Ishikawa (cell line): ENCODE results near the gene HCN4.

Source experiments
- CEBPB ChIP-seq: IDR thresholded peaks from 2 replicates; pipeline ENCODE4 v1.6.1; 2012
- CREB1 ChIP-seq: IDR thresholded peaks from 2 replicates; pipeline ENCODE4 v1.6.1; 2012; ENCODE audit warnings: low read depth
- EGR1 ChIP-seq: IDR thresholded peaks from 2 replicates; pipeline ENCODE4 v1.6.1; 2012
- EP300 ChIP-seq: IDR thresholded peaks from 2 replicates; pipeline ENCODE4 v1.6.1; 2012; ENCODE audit warnings: borderline replicate concordance
- FOXM1 ChIP-seq: IDR thresholded peaks from 2 replicates; pipeline ENCODE4 v1.6.1; 2012; ENCODE audit warnings: low read depth, borderline replicate concordance
- MAX ChIP-seq: IDR thresholded peaks from 2 replicates; pipeline ENCODE4 v1.6.1; 2012
- NFIC ChIP-seq: IDR thresholded peaks from 2 replicates; pipeline ENCODE4 v1.6.1; 2012
- RAD21 ChIP-seq: IDR thresholded peaks from 2 replicates; pipeline ENCODE4 v1.6.1; 2012; ENCODE audit warnings: low read depth
- REST ChIP-seq: IDR thresholded peaks from 2 replicates; pipeline ENCODE4 v1.6.1; 2012; ENCODE audit warnings: low read depth, mild to moderate bottlenecking
- TAF1 ChIP-seq: IDR thresholded peaks from 2 replicates; pipeline ENCODE4 v1.6.1; 2012; ENCODE audit warnings: low read depth, mild to moderate bottlenecking
- TCF12 ChIP-seq: IDR thresholded peaks from 2 replicates; pipeline ENCODE4 v1.6.1; 2012; ENCODE audit warnings: low read depth
- TEAD4 ChIP-seq: IDR thresholded peaks from 2 replicates; pipeline ENCODE4 v1.6.1; 2012
- USF1 ChIP-seq: IDR thresholded peaks from 2 replicates; pipeline ENCODE4 v1.6.1; 2012
- YY1 ChIP-seq: IDR thresholded peaks from 2 replicates; pipeline ENCODE4 v1.6.1; 2012; ENCODE audit warnings: low read depth
- ZBTB7A ChIP-seq: IDR thresholded peaks from 2 replicates; pipeline ENCODE4 v1.6.1; 2012; ENCODE audit warnings: low read depth

The HCN4 gene

GRCh38 chr15:73330206-73331051 is 38.3 kb downstream of the HCN4 start:
- TF ChIP-seq TAF1, result no peak
- TF ChIP-seq REST, result no peak
- no peak for TF ChIP-seq RAD21
- TF ChIP-seq EGR1, result no peak
- TF ChIP-seq MAX, result no peak
- TF ChIP-seq USF1, result no peak
- TF ChIP-seq EP300, result no peak
- no peak for TF ChIP-seq CEBPB
- no peak for TF ChIP-seq ZBTB7A
- no peak for TF ChIP-seq TCF12
- no peak for TF ChIP-seq FOXM1
- no peak for TF ChIP-seq YY1
- TF ChIP-seq NFIC, result no peak
- no peak for TF ChIP-seq CREB1
- TF ChIP-seq TEAD4, result no peak

- TF ChIP-seq ZBTB7A (no peak), EGR1 (no peak), USF1 (no peak), MAX (no peak), TAF1 (no peak), TEAD4 (no peak), EP300 (no peak), FOXM1 (no peak), CEBPB (no peak), RAD21 (no peak), TCF12 (no peak)
These were observed 39.1 kb downstream of the HCN4 start for GRCh38 chr15:73329501-73330200.

- no peak for TF ChIP-seq CREB1
These were observed 39.8 kb downstream of the HCN4 start for GRCh38 chr15:73328981-73329380.

GRCh38 chr15:73328149-73328820 is 40.5 kb downstream of the HCN4 start:
- TF ChIP-seq YY1, result no peak
- no peak for TF ChIP-seq TEAD4
- TF ChIP-seq USF1, result no peak
- no peak for TF ChIP-seq RAD21
- TF ChIP-seq NFIC, result no peak
- no peak for TF ChIP-seq CEBPB
- TF ChIP-seq REST, result no peak
- no peak for TF ChIP-seq TCF12
- TF ChIP-seq MAX, result no peak
- TF ChIP-seq ZBTB7A, result no peak
- no peak for TF ChIP-seq CREB1
- TF ChIP-seq EP300, result no peak
- no peak for TF ChIP-seq EGR1
- TF ChIP-seq FOXM1, result no peak
- TF ChIP-seq TAF1, result no peak

- TF ChIP-seq TAF1, result no peak
- no peak for TF ChIP-seq YY1
- no peak for TF ChIP-seq ZBTB7A
- TF ChIP-seq RAD21, result no peak
- TF ChIP-seq FOXM1, result no peak
- no peak for TF ChIP-seq REST
- TF ChIP-seq USF1, result no peak
These were observed 42.6 kb downstream of the HCN4 start for GRCh38 chr15:73326157-73326556.
